A673 (cell line): ENCODE measurements around the gene MGST2. TPM values are rescaled to one million over a fixed set of nuclear protein-coding genes. Genes with fewer than 3 reads are reported as not detected.

Experiments
- BruUV-seq: library from RNA; stranded (reverse); fragments of 400-500 nt; replicated peaks from 2 replicates; lab custom pipeline; 2021; lab: Mats Ljungman, UMichigan
- CTCF ChIA-PET: fragments of 300-600 bp; sonication (Branson Sonifier 250); formaldehyde crosslinking; loops from one replicate; lab custom pipeline; 2022; ENCODE audit warnings: antibody characterized with exemption; lab: Charles Lee
- POLR2A ChIA-PET: fragments of 300-600 bp; sonication (Branson Sonifier 250); formaldehyde crosslinking; loops from one replicate; lab custom pipeline; 2022; ENCODE audit warnings: antibody characterized with exemption; ENCODE audit not compliant: low non-redundant PET; lab: Charles Lee
- DNase-seq: peaks from one replicate; pipeline ENCODE4 v3.0.0-alpha.2; 2015; ENCODE audit warnings: low spot score
- H3K27ac ChIP-seq: fragments of 200-600 bp; sonication (generic); 2 replicates; pipeline ENCODE4 v1.5.1; 2016; ENCODE audit warnings: mixed run types, low read depth, mild to moderate bottlenecking, mixed read lengths, antibody characterized with exemption, low read length; ENCODE audit not compliant: poor library complexity, severe bottlenecking
- H3K27me3 ChIP-seq: fragments of 200-600 bp; sonication (generic); replicated peaks from 2 replicates; pipeline ENCODE4 v1.6.1; 2017; ENCODE audit warnings: mixed run types, low read depth, mild to moderate bottlenecking, mixed read lengths, antibody characterized with exemption, low read length; ENCODE audit not compliant: insufficient read depth, poor library complexity
- H3K36me3 ChIP-seq: fragments of 200-600 bp; sonication (generic); 2 replicates; pipeline ENCODE4 v1.6.1; 2016; ENCODE audit warnings: mixed run types, mild to moderate bottlenecking, mixed read lengths, antibody characterized with exemption, low read length; ENCODE audit not compliant: insufficient read depth, poor library complexity, severe bottlenecking
- H3K4me1 ChIP-seq: fragments of 200-600 bp; sonication (generic); 2 replicates; pipeline ENCODE4 v1.6.1; 2017; ENCODE audit warnings: mixed run types, mild to moderate bottlenecking, mixed read lengths, antibody characterized with exemption, low read length; ENCODE audit not compliant: insufficient read depth, poor library complexity, severe bottlenecking
- H3K4me3 ChIP-seq: fragments of 200-600 bp; sonication (generic); 2 replicates; pipeline ENCODE4 v1.5.1; 2016; ENCODE audit warnings: low read depth, mixed run types, mild to moderate bottlenecking, mixed read lengths, low read length; ENCODE audit not compliant: poor library complexity, severe bottlenecking
- H3K9me3 ChIP-seq: fragments of 200-600 bp; sonication (generic); 2 replicates; pipeline ENCODE4 v1.6.1; 2016; ENCODE audit warnings: mixed run types, low read depth, mild to moderate bottlenecking, mixed read lengths, antibody characterized with exemption, low read length; ENCODE audit not compliant: poor library complexity, severe bottlenecking
- EZH2 ChIP-seq: fragments of 200-600 bp; sonication (generic); IDR thresholded peaks from 2 replicates; pipeline ENCODE4 v1.6.1; 2017; ENCODE audit warnings: borderline replicate concordance, low read depth, mild to moderate bottlenecking, mixed read lengths, antibody characterized with exemption, low read length; ENCODE audit not compliant: poor library complexity, severe bottlenecking
- intact Hi-C: fragments of 100-400 bp; cut with micrococcal nuclease; formaldehyde crosslinking; loops from one replicate; pipeline ENCODE4 v1.10.0; 2022; ENCODE audit not compliant: unreplicated experiment
- total RNA-seq: library from RNA; stranded (reverse); gene quantifications from 2 replicates; pipeline ENCODE4 v1.2.3, GENCODE V29; 2021
- TF ChIP-seq, protein P1 (sequence below): fragments of 300-800, 200-600 bp; sonication (generic); conservative IDR thresholded peaks from 2 replicates; pipeline ENCODE4 v1.5.1; 2017; ENCODE audit warnings: low read depth, mild to moderate bottlenecking, antibody characterized with exemption, low read length, moderate library complexity, mixed read lengths

MGST2 gene
- total RNA-seq, 1 experiment from 2014 or later = 7.0 TPM

GRCh38 chr4:139682309-139682708 is 16.7 kb downstream of the MGST2 start:
- POLR2A ChIA-PET = no interaction called here
- CTCF ChIA-PET = no interaction called here
- H3K27ac ChIP-seq = no peak overlapping the region
- BruUV-seq = no TSS peak
- H3K27me3 ChIP-seq = no peaks in the 10 kb centered on the region
- intact Hi-C loops = no loop called here
- H3K4me1 ChIP-seq = peaks cover 3% of the 10 kb centered on the region
- H3K4me3 ChIP-seq = no peak overlapping the region
- TF ChIP-seq, protein P1, sequence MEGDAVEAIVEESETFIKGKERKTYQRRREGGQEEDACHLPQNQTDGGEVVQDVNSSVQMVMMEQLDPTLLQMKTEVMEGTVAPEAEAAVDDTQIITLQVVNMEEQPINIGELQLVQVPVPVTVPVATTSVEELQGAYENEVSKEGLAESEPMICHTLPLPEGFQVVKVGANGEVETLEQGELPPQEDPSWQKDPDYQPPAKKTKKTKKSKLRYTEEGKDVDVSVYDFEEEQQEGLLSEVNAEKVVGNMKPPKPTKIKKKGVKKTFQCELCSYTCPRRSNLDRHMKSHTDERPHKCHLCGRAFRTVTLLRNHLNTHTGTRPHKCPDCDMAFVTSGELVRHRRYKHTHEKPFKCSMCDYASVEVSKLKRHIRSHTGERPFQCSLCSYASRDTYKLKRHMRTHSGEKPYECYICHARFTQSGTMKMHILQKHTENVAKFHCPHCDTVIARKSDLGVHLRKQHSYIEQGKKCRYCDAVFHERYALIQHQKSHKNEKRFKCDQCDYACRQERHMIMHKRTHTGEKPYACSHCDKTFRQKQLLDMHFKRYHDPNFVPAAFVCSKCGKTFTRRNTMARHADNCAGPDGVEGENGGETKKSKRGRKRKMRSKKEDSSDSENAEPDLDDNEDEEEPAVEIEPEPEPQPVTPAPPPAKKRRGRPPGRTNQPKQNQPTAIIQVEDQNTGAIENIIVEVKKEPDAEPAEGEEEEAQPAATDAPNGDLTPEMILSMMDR = no peak
- TF ChIP-seq EZH2 = no peak
- no peaks in the 10 kb centered on the region for H3K9me3 ChIP-seq
- H3K36me3 ChIP-seq = no peaks in the 10 kb centered on the region
- no peak for DNase-seq

DNA sequence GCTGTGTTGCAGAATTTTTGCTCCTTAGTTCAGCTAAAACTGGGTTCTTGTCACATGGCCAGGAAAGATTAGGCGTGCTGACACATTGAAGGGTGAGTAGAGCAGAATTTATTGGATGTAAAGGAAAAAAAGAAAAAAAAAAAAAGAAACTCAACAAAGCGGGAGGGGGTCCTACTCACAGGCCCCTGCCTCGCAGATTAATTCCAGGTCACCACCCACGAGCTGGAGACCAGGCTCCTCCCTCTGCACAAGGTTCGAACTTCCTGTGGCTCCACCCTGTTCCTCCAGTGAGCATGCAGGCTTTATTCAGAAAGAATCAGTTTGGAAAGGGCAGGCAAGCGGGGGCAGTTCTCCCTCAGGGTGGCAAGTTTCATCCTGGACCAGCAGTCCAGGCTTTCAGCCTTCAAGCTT is 17.1 kb downstream of the MGST2 start:
- ChIA-PET POLR2A (no interaction called here), CTCF (no interaction called here)
- Histone ChIP-seq H3K27ac (no peak overlapping the region), H3K36me3 (no peaks in the 10 kb centered on the region), H3K9me3 (no peaks in the 10 kb centered on the region), H3K27me3 (no peaks in the 10 kb centered on the region), H3K4me3 (no peak overlapping the region), H3K4me1 (peaks cover 3% of the 10 kb centered on the region)
- no TSS peak for BruUV-seq
- intact Hi-C loops = no loop called here
- TF ChIP-seq EZH2 = no peak
- TF ChIP-seq, protein P1 = no peak
- DNase-seq = no peak

DNA sequence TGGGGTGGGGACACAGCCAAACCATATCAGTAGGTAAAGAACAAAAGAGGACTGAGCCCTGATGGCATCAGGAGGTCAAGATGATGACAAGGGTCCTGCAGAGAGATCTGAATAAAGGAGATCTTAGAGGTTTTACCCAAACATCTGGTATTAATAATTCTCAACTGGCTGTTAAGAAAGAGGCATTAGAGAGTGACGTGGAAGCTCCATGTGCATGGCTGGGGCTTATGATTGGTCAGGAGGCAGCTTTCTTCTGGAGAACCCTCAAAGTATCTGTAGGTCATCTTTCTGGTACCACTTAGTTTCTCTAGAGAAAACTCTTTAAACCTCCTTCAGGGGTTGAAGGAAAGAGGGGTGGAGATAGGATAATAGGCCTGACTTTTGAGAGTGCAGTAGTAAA is 18.7 kb downstream of the MGST2 start:
- ChIA-PET CTCF (no interaction called here), POLR2A (no interaction called here)
- H3K36me3 ChIP-seq = no peaks in the 10 kb centered on the region

More for the DNA sequence above, 18.7 kb downstream of the MGST2 start:
- Histone ChIP-seq H3K27me3 (no peaks in the 10 kb centered on the region), H3K9me3 (no peaks in the 10 kb centered on the region), H3K4me3 (no peak overlapping the region), H3K27ac (no peak overlapping the region), H3K4me1 (peaks cover 3% of the 10 kb centered on the region)
- intact Hi-C loops = no loop called here
- no peak for TF ChIP-seq EZH2
- TF ChIP-seq, protein P1 = no peak
- BruUV-seq = no TSS peak
- no peak for DNase-seq
